GM12892 (cell line): ENCODE results near the gene HSDL2. TPM values are rescaled to one million over a fixed set of nuclear protein-coding genes. Genes with fewer than 3 reads are reported as not detected.

Experiments used
- DNase-seq: peaks from one replicate; pipeline ENCODE4 v3.0.0; 2011; ENCODE audit not compliant: insufficient read length
- FAIRE-seq: peaks from 2 replicates; lab custom pipeline; 2011; peaks lifted over from hg19 to GRCh38; lab: Jason Lieb, UNC
- POLR2A ChIP-seq: IDR thresholded peaks from 2 replicates; pipeline ENCODE4 v1.6.1; 2011; ENCODE audit warnings: low read depth, low read length, control low read depth
- POLR2AphosphoS5 ChIP-seq: IDR thresholded peaks from 2 replicates; pipeline ENCODE4 v1.6.1; 2011; ENCODE audit warnings: low read depth, low read length, control low read depth
- TAF1 ChIP-seq: IDR thresholded peaks from 2 replicates; pipeline ENCODE4 v1.6.1; 2011; ENCODE audit warnings: low read depth, mild to moderate bottlenecking, control low read depth, low read length, borderline replicate concordance
- polyA plus RNA-seq: library from polyadenylated mRNA; unstranded; fragments of >200 nt; gene quantifications from one replicate; pipeline ENCODE4 v1.2.1, GENCODE V29; 2012; ENCODE audit warnings: missing spikeins, inconsistent platforms; ENCODE audit not compliant: missing spikeins

The HSDL2 gene
- 40.5 TPM for polyA plus RNA-seq

DNA sequence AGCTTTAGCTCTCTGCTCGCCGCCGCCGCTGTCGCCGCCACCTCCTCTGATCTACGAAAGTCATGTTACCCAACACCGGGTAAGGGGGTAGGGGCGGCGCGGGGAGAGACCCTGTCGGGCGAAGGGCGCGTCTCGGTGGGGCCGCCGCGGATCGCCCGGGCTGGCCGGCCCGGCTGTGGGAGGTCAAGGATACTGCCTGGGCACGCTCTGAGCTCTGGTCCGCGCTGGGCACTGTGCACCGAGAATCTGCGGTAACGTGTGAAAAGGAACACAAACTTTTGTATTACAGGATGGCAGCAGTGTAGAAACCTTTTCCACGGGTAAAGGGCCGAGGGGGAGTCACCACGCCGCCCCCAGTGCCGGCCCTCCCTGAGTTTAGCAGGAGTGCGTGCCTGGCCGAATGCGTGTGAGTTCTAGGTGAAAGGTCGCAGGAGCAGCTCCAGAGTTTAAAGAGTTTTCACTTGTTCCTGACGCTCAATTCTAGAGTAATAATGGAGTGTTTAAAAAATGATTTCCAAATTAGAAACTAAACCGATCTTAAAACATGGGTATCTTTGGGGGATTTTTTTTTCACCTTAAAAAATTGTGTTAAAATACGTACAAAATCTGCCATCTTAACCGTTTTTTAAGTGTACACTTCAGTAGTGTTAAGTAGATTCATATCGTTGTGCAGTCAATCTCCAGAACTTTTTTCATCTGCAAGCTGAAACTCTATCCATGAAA lies at the start of gene HSDL2:
Gene HSDL2, plus strand, starts transcription at position 7 of the 723 bp plus-strand sequence. Its CDS starts 56 bp downstream, at position 63.
- FAIRE-seq (no peak), DNase-seq (no peak)
- no peak for TF ChIP-seq POLR2A
- TF ChIP-seq TAF1 = no peak
- TF ChIP-seq POLR2AphosphoS5 = peak; percentile 49; the same call in 1 of the 2 replicates

DNA sequence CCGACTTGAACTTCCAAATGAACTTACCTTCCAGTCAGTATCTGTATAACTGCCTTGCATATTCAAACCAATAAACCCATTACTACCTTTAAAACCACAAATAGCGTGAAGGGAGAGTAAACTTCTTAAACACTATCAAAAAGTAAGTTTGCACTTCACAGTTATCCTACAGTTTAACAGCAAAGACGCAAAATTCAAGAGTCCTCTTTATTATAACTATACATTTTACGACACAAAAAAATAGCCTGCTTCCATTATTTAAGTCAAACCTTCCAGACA lies 48.3 kb upstream of the HSDL2 start:
- DNase-seq (no peak), FAIRE-seq (peak; percentile 50)
- TF ChIP-seq POLR2AphosphoS5 = no peak
- TF ChIP-seq POLR2A = no peak
- TF ChIP-seq TAF1 = no peak

DNA sequence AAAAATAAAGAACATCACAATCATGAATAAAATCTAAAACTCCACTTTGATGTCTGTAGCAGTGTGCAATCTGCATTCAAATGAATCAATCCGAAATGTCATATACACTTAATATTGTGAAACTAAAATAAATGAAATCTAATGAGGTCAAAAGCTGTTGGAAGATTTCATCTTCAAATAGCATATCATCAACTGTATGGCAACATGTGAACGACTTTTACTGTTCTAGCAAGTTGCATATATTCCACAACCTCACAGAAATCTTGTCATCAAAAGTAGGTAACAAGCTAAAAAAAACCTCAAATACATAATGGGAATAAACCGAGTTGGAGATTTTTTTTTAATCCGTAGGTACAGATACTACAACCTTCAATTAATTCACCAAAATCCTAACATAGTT lies 47.7 kb upstream of the HSDL2 start:
- DNase-seq (no peak), FAIRE-seq (no peak)
- TF ChIP-seq POLR2A = no peak
- TF ChIP-seq POLR2AphosphoS5 = no peak
- TF ChIP-seq TAF1 = no peak

DNA sequence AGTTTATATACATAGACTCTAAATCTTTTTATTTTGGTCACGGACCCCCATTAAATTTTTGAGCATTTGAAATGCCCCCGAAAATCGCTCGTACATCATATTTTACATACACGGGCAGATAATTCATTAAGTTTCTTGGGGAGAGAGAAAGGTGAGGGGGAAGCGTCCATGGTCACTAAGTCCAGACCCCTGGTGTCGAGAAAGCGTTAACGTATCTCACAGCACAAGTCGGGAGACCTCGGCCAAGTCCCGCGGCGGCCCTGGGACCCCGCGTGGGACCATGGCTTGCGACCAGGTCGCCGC lies 47.3 kb upstream of the HSDL2 start:
- no peak for FAIRE-seq
- TF ChIP-seq POLR2A = no peak
- no peak for TF ChIP-seq POLR2AphosphoS5
- TF ChIP-seq TAF1 = no peak
- no peak for DNase-seq

DNA sequence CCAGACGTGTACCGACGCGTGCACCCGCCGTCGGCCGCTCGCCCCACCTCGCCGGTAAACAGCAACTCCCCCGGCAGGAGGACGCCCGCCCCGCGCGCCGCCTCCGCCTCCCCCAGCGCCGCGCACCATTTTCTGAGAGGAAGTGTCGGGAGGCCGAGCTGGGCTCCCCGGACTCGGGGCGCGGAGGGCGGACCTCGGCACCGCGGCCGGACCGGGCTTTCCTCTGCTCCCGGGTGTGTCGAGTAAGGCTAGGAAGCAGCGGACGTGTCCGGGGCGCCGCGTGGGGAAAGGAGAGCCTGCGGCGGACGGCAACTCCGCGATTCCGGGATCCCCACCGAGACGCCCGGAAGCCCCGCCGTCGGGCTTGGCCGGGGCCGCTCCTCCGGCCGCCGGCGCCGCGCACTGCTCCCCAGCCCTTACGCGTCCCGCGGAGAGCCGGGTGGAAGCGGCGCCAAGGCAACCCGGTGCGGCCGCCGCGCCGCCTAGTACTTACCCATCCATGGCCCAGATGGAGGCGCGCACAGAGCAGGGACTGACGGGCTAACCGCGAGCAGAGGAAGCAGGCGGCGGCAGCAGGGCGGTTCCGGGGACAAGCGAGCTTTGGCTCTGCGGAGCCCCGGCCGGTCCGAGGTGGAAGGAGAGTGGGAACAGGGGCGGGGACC lies 46.8 kb upstream of the HSDL2 start, which contains the start of gene PTBP3:
Gene PTBP3, minus strand, starts transcription at position 643 of the 662 bp plus-strand sequence. CDS start 35,754 bp downstream, outside the sequence.
- TF ChIP-seq POLR2AphosphoS5 (peak; percentile 76; the same call in 1 of the 2 replicates), TAF1 (peak; percentile 53; the same call in 1 of the 2 replicates), POLR2A (peak; percentile 70)
- DNase-seq = peak; percentile 47
- FAIRE-seq = peak; percentile 92

DNA sequence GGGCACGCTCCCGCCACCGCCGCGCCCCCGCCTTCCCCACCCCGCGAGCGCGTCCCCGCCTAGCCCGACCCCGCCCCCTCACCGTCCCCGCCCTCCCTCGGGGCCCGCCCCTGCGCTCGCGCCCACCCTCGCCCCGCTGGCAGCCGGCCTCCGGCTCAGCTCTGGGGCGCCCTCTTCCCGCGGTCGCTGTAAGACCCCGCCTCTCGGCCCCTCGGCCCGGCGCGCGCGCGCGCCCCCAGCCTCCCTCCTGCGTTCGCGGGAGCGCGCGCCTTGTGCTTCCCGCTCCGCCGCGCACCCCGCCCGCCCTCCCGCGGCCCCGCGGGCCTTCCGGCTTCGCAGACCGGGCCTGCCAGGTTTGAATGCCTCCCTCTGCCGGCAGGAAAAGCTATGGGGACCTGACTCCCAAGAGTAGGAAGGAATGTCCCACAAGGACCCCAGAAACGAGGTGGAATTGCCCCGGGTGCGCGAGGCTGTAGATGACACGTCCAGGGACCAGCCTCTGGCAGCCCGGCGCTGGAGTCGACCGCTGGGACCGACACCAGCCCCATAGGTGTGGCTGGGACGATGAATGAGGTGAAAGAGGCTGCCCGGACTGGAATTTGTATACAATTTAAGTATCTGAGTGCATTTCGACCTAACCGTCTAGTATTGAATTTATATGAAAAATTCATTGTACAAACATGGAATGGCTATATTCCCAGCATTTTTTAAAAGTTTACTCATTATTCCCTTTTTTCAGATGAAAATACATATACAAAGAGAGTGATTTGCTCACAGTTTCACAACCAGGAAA lies 46.1 kb upstream of the HSDL2 start:
- no peak for TF ChIP-seq TAF1
- no peak for TF ChIP-seq POLR2AphosphoS5
- no peak for TF ChIP-seq POLR2A
- peak; percentile 84 for FAIRE-seq
- DNase-seq = peak; percentile 81

DNA sequence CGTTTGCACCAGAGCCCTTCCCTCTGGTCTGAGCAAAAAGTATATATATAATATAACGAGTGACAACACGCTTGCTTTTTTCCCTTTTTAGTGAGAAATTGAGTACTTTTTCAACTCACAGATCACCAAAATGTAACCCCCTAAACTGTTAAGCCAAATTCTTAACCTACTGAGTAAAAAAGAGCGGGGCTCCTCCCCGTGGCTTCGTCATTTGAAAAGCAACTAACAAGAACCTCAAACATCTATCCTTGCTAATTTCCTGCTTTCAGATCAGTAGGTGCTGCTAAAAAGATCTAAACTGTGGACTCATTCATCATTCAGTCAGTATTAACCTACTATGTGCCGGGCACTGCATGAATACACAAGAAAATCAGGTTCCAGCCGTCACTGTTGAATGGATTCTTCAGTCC lies 45.5 kb upstream of the HSDL2 start:
- FAIRE-seq = peak; percentile 77
- no peak for DNase-seq
- TF ChIP-seq POLR2A = no peak

DNA sequence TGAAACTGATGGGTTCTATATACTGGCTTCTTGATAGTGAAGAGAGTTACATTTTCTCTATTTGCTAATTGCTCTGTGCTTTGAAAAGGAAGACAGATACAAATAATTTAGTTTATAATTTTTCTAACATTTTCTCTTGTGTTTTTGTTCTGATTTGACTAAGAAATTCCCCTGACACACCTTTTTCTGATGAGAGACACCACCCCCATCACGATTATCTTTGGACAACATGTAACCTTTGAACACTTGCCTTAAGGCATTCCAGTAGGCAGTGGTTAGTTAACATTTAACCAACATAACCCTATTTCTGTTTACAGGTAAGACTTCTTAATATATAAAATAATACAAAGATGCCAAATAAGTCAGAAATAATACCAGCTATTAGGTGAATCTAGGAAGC lies 42.4 kb upstream of the HSDL2 start:
- TF ChIP-seq POLR2AphosphoS5 (no peak), POLR2A (no peak), TAF1 (no peak)
- DNase-seq (no peak), FAIRE-seq (no peak)

DNA sequence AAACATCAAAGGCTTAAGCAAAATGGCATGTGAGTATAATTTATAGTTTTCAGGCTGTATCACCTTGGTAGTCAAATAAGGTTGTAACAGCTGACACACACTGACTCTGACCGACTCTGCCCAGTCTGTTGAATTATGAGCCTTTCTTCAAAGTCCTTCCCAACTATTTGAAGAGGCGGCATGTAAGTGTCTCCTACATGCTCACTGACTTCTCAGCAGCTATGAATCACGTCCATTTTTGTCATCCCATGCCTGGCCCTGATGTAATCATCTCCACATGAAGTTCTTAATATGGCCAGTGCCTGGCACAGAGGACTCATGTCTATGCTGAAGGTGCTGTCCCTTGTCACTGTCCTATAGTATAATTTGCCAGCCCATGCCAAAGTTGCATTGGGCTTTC lies 41.3 kb upstream of the HSDL2 start:
- no peak for TF ChIP-seq TAF1
- no peak for TF ChIP-seq POLR2AphosphoS5
- TF ChIP-seq POLR2A = no peak
- FAIRE-seq (no peak), DNase-seq (no peak)

DNA sequence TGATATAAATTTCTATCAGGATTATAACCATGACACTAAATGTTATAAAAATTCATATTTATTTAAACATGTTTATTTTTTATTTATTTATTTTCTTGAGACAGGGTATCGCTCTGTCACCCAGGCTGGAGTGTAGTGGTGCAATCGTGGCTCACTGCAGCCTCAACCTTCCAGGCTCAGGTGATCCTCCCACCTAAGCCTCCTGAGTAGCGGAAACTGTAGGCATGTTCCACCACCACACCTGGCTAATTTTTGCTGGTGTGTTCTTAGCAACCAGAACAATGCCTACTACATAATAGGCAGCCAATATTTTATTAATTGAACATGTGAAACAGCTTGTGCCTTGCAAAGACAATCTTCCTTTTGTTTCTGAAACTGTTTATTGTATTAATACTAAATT lies 40.0 kb upstream of the HSDL2 start:
- TF ChIP-seq POLR2AphosphoS5 (no peak), POLR2A (no peak), TAF1 (no peak)
- FAIRE-seq (no peak), DNase-seq (no peak)

DNA sequence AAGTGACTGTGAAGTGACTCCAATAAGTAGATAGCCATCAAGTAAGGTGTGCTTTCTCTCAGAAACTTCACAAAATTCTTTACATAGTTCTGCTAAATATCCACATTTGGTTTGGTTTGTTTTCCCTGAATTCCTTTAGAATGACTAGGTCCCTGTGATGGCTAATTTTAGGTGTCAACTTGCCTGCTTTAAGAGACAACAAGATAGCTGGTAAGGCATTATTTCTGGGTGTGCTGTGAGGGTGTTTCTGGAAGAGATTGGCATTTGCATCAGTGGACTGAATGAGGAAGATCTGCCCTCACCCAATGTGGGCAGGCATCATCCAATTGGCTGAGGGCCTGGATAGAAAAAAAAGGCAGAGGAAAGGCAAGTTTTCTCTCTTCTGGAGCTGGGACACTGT lies 38.2 kb upstream of the HSDL2 start:
- FAIRE-seq = no peak
- no peak for DNase-seq
- TF ChIP-seq POLR2A = no peak
- no peak for TF ChIP-seq TAF1
- no peak for TF ChIP-seq POLR2AphosphoS5
